Effector CD4-positive, alpha-beta T cell (primary cell): Measurements from ENCODE around the gene RNF17.

Experiments used
- DNase-seq: peaks from one replicate; pipeline ENCODE4 v3.0.0-alpha.2; 2020

The RNF17 gene

DNA sequence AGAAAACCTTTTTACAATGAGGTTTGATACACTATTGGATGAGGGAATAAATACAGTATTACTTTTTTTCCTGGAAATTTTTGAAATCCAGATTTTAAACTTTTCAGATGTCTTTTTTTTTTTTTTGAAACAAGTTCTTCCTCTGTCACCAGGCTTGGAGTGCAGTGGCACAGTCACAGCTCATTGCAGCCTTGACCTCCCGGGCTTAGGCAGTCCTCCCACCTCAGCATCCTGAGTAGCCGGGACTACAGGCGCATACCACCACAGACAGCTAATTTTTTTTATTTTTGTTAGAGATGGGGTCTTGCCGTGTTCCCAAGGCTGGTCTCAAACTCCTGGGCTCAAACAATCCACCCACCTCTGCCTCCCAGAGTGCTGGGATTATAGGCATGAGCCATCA, 96.8 kb downstream of the RNF17 start:
- no peak for DNase-seq

DNA sequence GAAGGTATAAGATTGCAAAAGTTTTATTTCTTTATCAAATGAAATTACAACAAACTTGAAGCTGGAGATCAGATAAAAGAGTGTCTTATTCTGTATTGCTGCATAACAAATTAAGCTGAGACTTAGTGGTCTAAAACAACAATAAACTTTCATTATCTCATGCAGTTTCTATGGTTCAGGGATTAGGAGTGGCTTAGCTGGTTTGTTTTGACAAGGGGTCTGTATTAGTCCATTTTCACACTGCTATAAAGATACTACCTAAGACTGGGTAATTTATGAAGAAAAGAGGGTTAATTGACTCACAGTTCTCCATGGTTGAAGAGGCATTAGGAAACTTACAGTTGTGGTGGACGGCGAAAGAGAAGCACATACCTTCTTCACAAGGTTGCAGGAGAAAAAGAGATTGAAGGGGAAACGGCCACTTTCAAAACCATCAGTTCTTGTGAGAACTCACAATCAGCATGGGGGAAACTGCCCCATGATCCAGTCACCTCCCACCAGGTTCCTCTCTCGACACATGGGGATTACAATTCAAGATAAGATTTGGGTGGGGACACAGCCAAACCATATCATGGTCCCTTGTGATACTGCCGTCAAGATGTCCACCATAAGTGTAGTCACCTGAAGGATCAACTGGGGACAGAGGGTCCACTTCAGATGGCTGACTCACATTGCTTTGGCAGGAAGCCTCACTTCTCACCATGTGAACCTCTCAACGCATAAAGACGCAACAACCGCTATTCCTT, 97.8 kb downstream of the RNF17 start:
- no peak for DNase-seq

DNA sequence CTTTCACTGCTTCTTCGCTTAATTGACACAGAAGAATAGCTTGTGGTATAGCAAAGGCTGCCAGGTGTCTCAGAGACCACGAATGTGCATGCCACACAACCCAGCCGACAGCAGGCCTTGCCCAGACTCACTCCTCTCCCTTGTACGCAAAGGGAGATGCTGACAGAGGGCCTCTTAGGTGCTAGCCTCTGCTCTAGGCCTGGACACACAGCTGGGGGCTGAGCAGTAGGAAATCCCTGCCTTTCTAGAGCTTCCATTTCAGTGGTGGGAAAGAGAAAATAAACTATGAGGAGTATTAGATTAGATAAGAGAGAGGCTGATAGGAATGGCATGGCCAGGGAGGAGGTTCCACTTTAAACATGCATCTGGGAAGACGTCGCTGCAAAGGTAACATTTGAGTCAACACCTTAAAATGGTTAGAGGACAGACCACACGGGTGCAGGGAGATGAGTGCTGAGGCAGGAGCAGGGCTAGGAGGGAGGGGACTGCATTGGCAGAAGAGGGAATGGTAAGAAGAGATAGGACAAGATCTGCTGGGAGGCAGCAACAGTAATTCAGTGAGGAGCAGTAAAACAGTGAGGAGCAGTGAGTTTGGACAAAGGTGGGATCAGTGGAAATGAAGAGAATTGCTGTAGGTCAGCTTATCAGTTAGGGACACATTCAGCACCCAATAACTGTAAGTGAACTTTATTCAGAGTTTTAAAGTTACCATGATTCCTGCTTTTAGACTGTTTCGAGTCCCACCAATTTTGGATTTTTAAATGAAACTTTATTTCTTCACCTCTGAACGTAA, 100.0 kb downstream of the RNF17 start:
- no peak for DNase-seq

GRCh38 chr13:24864579-24864978, 100.6 kb downstream of the RNF17 start:
- DNase-seq = no peak

DNA sequence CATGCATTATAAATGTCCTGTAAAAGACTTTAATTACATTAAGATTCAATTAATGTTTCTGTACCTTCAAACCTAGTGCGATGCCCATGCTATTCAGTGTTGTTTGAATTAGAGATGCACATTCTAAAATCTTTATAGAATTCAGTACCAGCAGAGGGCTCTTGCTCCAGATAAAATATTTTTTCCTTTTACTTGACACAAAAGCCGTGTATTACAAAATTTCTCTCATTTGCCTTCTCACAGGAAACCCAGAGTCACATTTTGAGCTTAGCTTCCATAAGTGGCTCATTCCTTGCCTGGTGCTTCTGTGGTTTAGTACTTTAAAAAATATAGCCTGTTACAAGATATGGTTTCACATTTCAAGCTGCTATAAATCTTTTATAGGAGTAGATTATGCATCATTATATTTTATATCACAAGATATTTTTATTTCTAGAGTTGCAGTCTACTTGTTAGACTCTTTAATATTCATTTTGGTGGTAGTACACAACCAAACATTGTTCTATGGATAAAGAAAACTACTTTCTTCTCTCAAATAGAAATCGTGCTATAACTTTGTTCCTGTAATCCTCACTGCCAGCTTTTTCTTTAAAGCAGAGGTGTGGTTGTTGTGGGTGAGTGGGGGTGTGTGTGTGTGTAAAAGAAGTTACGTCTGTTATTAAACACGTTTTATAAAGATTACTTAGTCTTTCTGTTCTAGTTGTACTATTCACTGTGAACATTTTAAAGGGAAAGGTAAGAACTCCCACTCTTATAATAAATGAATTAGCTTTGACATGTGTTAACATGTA, 101.4 kb downstream of the RNF17 start:
- DNase-seq = no peak

- DNase-seq = no peak
Observed at GRCh38 chr13:24866488-24866887, 102.5 kb downstream of the RNF17 start.

GRCh38 chr13:24868874-24869273, 104.9 kb downstream of the RNF17 start:
- no peak for DNase-seq

DNA sequence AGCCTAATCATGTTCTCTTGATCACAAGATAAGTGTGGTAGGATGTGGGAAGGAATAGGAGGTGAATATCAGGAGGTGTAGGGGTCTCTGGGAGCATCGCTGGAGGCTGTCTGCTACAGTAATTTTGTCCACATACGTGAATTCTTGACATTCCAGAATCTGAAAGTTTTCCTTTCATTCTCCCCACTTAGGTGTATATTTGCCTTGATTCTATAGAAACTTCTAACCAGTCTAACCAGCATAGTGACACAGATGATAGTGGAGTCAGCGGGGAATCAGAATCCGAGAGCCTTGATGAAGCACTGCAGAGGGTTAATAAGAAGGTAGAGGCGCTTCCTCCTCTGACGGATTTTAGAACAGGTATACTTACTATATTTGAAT, 106.4 kb downstream of the RNF17 start:
- DNase-seq = no peak

GRCh38 chr13:24875566-24875965, 111.6 kb downstream of the RNF17 start:
- no peak for DNase-seq

GRCh38 chr13:24877531-24877930, 113.6 kb downstream of the RNF17 start:
- DNase-seq = no peak

DNA sequence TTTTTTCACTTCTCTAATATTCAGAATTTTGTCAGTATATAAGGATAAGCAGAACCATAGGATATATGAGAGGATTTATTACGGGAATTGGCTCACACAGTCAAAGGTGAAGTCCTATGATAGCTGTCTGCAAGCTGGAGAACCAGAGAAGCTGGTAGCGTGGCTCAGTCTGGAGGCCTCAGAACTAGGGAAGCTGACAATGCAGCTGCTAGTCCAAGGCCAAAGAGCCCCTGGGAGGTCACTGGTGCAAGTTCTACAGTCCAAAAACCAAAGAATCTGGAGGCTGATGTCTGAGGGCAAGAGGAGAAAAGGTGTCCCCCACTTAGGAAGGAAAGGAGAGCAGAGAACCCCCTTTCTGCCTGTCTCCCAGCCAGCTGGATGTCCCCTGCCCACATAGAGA, 114.4 kb downstream of the RNF17 start:
- DNase-seq = no peak

DNA sequence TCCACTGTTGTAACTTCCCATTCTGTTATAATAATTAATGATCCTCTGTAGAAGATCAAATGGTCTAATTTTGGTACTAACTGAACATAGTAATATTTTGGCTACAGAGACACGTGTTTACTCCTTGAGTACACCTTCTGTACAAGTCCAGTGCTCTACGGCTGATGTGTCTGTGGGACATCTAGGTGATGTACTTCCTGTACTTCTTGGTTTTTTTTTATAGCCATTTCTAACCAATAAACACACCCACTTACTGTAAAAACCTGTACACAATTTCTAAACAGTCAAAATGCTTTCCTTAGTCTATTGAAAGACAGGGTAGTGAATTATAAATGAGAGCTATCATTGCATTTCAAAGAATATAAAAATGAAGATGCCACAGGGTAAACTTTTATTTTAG, 118.7 kb downstream of the RNF17 start:
- DNase-seq = no peak

GRCh38 chr13:24887759-24888158, 123.8 kb downstream of the RNF17 start:
- DNase-seq = no peak

GRCh38 chr13:24888291-24888931, 124.4 kb downstream of the RNF17 start:
- no peak for DNase-seq

- DNase-seq = no peak
Observed at GRCh38 chr13:24890256-24890655, 126.3 kb downstream of the RNF17 start.

DNA sequence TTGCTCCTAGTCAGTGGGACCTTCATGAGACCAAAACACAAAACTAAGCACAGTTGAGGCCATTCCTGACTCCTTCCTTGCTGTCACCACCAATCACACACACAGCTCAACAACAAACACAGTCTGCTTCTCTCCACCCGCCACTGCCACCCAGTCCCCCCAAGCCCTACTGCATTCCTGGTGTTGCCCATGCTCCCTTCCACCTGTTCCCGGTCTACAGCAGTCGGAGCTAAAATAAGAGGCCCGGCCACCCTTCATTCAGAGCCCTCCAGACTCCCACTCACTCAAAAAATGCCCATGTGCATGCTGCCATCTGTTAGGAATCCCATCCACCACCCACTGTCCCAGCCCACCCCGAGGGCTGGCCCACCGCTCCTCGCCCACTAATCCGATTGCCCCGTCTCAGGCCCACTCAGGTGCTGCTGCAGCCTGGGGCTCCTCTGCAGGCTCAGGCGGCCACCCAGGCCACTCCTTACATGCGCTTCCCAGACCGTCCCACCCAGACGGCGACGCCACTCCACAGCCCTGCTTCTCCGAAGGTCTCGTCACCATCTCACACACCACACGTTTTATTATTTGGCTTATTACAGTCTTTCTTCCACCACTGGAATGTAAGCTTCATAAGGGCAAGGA, 127.6 kb downstream of the RNF17 start:
- DNase-seq = no peak

DNA sequence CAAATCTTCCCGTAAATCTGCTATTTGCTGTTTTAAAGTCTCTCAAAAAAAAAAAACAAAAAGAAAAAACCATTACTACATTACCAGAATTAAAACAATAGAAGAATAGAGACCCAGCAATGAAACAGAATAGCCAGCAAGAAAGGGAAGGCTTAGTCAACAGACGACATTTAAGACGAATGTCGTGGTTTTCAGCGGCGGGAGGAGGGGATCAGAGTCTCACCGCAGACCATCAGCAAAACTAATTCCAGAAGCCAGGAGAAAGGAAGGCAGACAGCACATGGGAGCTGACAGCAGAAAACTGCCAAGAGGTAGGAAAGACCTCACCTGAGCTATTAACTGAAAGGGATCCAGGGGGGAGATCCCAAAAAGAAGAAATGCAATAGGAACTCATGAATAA, 128.9 kb downstream of the RNF17 start:
- DNase-seq = no peak

- DNase-seq = no peak
Observed at GRCh38 chr13:24893863-24894262, 129.9 kb downstream of the RNF17 start.

DNA sequence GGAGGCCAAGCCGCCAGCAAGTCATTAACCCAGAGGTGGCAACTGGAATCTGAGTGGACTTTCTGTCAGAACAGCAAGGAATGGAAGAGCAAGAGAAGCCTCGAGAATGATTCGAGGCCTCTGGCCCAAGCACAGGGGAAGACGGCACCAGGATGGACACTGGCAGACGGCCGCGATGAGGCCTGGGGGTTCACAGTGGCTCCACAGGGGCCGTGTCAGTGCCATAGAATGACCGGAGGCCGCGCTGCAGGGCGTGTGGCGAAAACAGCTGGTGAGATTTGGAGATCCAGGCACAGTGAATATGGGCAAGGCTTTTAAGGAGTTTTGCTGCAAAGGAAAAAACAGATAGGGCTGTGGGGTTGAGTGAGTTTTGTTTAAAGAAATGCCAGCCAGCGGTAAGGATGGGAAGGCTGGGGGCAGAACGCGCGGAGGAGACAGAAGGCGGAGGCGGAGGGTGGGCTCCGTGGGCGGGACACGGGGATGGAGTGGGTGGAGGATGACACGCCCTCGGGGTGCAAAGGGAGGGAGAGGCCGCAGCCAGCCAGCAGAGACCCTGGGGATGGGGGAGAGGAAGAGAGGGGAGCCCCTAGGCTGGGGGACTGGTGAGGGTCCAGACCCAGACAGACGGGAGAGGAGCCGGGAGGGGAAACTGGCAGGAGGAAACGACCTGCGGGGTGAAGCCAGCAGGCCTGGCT, 130.5 kb downstream of the RNF17 start:
- no peak for DNase-seq

GRCh38 chr13:24894972-24895300, 131.0 kb downstream of the RNF17 start:
- no peak for DNase-seq

DNA sequence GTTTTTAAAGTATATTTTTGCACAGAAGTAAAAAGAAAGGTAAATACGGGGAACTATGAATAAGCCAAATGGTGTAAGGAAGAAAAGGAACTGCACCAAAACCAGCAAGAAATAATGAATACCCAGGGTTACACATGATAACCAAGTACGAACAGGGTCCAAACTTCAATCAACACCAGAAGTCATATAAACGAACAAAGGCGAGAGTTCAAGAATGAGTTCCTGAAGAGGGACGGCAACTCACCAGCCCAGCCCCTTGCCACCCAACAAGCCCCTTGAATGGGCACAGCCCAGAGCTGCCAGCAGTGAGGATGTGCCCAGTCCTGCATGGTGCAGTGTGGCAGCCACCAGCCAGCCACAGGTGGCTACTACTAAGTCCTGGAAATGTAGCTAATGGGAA, 132.1 kb downstream of the RNF17 start:
- DNase-seq = no peak

DNA sequence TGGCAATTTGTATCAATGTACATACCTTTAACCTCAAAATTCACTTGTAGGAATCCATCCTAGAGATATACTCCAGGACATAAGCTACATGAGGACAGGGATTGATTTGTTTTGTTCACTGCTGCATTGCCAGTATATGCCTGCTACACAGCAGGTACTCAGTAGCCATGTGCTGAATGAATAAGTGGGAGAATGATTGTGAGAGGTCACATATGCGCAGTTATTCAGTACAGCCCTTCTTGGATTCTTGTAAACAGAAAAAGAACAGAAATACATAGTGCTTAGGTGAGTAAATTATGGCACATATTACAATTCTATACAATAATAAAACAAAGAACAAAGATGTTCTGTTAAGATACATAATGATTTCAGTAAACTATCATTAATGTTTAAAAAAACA, 133.3 kb downstream of the RNF17 start:
- no peak for DNase-seq
